Limb (tissue), 2 donors: ENCODE results near the gene LCAT.
"Not testable (repeated sequence)": the region's sequence is repeated elsewhere in the genome, so short reads cannot be mapped to it uniquely, and the experiment has no call there.

Experiments used
- DNase-seq, 2 donors: peaks; one replicate each; pipeline ENCODE4 v3.0.0-alpha.2; 2016; ENCODE audit errors: extremely low spot score in 2 of 2

LCAT gene, protein sequence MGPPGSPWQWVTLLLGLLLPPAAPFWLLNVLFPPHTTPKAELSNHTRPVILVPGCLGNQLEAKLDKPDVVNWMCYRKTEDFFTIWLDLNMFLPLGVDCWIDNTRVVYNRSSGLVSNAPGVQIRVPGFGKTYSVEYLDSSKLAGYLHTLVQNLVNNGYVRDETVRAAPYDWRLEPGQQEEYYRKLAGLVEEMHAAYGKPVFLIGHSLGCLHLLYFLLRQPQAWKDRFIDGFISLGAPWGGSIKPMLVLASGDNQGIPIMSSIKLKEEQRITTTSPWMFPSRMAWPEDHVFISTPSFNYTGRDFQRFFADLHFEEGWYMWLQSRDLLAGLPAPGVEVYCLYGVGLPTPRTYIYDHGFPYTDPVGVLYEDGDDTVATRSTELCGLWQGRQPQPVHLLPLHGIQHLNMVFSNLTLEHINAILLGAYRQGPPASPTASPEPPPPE

GRCh38 chr16:67943619-67944504, at the start of gene LCAT:
LCAT (minus strand) TSS chr16:67944120; CDS start chr16:67944101, 19 bp downstream.
- DNase-seq = no peak

DNA sequence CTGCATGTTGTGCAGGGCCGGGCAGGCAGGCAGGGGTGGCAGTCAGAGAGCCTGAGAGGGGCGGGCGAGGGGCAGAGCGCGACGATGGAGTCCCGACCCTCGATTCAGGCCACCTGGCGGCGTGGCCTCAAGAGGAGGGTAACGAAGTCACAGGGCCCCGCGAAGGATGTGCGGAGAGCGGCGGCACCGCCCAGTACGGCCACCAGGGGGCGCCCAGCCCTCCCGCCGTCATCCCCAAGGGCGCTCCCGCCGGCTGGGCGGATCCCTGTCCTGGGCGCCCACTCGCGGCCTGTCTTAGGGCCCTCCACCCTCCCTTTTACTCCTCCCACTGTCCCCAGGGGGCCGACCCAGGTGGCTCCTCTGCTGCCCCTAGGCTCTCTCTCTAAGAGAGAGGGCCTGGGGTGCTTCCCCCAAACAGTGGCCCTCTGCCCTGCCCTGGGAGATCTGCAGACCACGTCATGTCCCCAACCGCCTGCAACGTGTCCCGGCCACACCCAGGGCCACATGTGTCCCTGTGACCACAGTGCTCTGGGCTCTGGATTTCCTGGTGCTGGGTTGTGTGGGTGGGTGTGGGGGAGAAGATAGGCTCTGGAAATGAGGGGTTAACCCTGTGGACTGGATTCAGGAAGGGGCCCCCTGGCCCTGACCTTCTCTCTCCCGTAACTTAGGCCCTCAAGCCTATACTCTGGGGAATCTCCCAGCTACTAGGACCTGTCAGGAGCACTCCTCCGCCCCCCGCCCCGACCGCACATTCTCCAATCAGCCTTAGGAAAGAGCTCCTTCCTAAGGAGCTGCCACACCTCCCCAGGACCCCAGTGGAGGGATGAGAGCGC, 49.5 kb upstream of the LCAT start:
- DNase-seq = peak; percentile 68 to 82

- no peak for DNase-seq
These were observed 48.8 kb upstream of the LCAT start for GRCh38 chr16:67992661-67993206.

DNA sequence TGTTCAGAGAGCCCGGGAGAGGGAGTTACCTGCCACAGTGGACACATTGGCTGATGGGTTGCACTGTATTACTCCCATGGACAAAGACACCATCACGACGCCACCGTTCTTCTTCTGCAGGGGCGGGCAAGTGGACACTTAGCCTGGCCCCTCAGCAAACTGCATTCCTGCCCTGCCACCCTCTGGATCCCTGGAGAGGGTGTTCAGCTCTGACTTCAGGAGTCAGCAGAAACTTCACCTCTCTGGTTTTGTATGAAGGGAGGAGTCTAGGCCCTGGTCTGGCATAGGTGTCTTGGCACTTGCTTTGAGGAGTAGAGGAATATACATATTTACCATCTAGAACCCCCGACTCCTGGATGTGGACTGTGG, 46.1 kb upstream of the LCAT start:
- DNase-seq = no peak

GRCh38 chr16:67989322-67990017, 45.5 kb upstream of the LCAT start:
- DNase-seq = no peak

DNA sequence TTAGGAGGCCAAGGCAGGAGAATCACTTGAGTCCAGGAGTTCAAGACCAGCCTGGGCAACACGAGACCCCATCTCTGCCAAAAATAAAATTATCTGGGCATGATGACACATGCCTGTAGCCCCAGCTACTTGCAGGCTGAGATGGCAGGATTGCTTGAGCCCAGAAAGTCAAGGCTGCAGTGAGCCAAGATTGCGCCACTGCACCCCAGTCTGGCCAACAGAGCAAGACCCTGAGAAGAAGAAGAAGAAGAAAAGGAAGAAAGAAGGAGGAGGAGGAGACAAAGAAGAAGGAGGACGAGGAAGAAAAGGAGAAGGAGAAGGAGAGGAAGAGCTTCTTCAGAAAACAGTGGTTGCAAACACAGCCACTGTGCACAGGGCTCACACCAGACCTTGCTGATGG, 44.8 kb upstream of the LCAT start:
- DNase-seq = no peak

- DNase-seq = no peak
These were observed 43.7 kb upstream of the LCAT start for GRCh38 chr16:67987460-67988160.

DNA sequence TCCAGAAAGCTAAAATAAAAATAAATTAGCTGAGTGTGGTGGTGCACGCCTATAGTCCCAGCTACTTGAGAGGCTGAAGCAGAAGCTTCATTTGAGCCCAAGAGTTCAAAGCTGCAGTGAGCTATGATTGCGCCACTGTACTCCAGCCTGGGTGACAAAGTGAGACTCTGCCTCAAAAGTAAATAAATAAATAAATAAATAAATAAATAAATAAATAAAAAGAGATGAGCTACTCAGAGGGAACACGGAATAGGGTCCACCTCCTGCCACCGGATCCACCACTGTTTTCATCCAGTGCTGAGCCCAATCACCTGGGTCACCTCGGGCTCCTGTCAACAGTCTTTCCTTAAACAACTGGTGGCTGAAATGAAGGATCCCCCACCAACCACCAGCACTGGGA, 43.0 kb upstream of the LCAT start:
- DNase-seq = no peak

- no peak for DNase-seq
These were observed 38.2 kb upstream of the LCAT start for GRCh38 chr16:67982011-67982696.

- no peak for DNase-seq
These were observed 36.2 kb upstream of the LCAT start, which contains the start of gene DPEP3 for GRCh38 chr16:67979955-67980678. DPEP3 (minus strand) TSS chr16:67980499; CDS start chr16:67980380, 119 bp downstream.

DNA sequence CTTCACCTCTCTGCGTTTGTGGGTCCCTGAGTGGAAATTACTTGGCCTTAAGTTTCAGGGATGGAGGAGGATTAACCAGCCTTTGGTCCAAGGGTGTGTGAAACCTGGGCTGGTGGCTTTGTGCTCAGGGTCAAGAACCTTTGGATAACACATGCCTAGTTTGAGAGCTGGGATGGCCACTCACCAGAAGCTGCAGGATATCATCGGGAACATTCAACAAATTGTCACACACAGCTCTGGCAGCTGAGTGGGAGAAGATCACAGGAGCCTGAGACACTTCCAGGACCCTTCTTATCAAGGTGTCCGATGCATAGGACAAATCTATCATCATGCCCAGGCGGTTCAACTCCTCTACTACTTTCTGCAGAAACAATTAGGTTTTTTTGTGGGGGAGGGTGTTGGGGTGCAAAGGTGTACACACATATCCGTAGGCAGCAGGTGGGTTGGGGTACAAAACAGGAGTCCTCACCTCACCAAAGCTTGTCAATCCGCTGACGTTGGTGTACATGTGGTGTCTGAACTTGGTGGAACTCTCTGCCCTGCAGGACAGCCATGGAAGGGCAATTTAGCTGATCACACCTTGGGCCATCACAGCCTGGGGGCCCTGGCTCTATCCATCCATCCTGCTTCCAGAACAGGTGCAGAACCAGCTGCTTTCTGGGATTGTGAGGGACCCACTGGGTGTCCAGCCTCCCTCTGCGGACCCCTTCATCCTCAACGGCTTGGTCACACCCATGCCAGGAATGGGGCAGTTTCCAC, 33.7 kb upstream of the LCAT start:
- DNase-seq = no peak

DNA sequence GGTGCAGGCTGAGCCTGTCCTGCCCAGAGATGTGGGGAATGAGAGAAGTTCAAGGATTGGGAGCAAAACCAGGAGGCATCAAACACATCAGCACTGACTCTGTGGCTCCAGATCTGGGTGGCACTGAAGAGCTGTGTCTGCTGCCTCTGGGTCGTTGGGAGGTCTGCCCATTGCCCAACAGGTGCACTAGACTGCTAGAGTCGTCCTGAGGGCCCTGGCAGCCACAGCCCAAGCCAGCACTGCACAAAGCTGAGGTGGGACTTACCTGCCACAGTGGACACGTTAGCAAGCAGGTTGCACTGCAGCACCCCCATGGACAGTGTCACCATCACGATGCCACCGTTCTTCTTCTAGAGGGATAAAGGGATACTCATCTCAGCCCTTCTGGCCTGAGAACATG, 33.1 kb upstream of the LCAT start:
- no peak for DNase-seq

DNA sequence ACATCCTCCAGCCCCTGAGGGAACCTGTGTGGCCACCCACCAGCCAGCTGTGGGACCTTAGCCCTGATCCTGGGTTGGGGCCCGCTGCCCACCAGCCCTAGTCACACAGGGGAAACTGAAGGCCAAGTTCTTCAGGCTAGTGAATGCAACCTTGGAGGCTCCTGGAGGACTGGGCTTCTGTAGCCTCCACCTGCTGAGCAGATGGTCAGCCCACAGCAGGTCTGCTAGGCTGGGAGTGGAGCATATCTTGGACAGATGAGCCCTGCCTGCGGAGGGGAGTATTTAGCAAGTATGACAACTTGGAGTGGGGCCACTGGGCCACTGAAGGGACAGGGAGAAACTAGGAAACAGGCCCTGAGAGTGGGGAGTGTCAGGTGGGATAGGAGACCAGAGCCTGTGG, 32.3 kb upstream of the LCAT start:
- no peak for DNase-seq

DNA sequence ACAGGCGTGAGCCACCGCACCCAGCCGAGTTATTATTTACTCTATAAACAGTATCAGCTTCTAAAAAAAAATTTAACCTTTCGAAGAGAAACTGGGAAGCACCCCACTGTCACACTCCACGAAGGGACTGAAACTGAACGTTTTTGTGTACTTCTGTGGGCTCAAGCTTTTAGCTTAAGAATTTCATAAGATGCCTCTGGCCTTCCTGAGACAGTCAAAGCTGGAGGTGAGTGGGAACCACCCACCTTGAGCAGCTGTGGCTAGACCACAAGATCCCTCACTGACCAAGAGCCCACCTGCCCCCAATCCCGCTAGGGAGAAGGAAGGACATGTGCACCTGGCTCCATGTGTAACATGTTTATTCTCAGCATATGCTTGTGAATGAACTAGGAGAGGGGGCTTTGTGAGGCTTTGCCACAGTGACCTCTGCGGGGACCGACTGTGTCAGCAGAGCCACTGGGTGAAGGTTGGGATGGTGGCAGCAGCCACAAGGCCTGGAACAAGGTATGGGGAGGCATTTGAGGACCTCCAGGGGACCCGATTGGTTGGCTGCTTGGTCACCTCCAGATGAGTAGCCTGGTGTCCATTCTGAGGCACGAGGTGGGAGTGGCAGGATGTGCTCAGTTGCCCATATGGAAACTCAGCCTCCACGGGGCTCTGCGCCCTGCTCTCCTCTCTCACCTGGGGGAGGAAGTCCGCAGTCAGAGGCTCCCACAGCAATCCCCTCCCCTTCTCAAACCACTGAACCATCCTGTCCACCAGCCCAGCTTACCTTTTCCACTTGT, 31.6 kb upstream of the LCAT start:
- no peak for DNase-seq

DNA sequence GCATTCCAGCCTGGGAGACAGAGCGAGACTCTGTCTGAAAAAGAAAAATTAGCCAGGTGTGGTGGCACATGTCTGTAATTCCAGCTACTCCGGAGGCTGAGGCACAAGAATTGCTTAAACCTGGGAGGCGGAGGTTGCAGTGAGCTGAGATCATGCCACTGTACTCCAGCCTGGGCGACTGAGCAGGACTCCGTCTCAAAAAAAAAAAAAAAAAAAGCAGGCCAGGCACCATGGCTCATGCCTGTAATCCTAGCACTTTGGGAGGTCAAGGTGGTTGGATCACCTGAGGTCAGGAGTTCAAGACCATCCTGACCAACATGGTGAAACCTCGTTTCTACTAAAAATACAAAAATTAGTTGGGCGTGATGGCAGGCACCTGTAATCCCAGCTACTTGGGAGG, 28.4 kb upstream of the LCAT start:
- DNase-seq = not testable (repeated sequence)

DNA sequence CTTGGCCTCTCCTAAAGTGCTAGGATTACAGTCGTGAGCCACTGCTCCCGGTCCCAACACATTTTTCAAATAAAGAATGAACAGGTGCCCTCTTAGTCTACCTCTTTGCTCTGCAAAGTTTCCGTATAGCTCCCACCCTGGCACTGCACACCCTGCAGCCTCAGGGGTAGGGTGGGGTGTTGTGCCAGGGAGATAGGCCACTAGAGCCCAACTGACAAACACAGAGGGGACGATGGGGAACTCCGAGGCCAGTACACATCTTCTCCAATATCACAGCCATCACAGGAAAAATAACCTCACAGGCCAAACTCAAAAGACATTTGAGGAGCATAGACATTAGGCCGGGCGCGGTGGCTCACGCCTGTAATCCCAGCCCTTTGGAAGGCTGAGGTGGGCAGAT, 27.2 kb upstream of the LCAT start:
- no peak for DNase-seq
